ENCODE measurements around the gene ARF1.

GRCh38 chr1:228065543-228066347, 16.8 kb upstream of the ARF1 start:
- TF ChIP-seq POLR2A (IDR thresholded peaks at IDR 0.05) = no peak
- TF ChIP-seq, protein P1, sequence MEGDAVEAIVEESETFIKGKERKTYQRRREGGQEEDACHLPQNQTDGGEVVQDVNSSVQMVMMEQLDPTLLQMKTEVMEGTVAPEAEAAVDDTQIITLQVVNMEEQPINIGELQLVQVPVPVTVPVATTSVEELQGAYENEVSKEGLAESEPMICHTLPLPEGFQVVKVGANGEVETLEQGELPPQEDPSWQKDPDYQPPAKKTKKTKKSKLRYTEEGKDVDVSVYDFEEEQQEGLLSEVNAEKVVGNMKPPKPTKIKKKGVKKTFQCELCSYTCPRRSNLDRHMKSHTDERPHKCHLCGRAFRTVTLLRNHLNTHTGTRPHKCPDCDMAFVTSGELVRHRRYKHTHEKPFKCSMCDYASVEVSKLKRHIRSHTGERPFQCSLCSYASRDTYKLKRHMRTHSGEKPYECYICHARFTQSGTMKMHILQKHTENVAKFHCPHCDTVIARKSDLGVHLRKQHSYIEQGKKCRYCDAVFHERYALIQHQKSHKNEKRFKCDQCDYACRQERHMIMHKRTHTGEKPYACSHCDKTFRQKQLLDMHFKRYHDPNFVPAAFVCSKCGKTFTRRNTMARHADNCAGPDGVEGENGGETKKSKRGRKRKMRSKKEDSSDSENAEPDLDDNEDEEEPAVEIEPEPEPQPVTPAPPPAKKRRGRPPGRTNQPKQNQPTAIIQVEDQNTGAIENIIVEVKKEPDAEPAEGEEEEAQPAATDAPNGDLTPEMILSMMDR (IDR thresholded peaks at IDR 0.05) = no peak
